ENCODE data around the gene ITPKB.
"Not testable (repeated sequence)": the region's sequence is repeated elsewhere in the genome, so short reads cannot be mapped to it uniquely, and the experiment has no call there.

Gene ITPKB

DNA sequence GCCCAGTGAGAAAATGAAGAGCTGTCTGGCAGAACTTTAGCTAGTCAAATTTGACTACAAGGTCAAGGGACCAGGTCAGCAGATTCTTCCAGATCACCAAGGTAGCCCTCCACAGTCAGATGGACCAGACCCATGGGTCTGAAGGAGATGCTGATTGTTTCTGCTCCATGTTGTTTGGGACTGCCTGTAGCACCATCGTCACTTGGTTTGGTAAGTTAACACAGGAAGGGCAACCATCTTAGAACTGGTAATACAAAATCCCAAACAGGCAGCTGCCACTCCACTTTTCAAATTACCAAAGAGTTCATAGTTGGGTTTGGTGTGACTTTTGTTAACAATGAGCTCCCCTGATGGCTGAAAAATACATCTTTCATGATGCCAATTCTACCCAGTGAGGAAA, 9.0 kb downstream of the ITPKB start:
- DNase-seq: no peak

GRCh38 chr1:226728448-226728847, 10.6 kb downstream of the ITPKB start:
- no peak for DNase-seq

DNA sequence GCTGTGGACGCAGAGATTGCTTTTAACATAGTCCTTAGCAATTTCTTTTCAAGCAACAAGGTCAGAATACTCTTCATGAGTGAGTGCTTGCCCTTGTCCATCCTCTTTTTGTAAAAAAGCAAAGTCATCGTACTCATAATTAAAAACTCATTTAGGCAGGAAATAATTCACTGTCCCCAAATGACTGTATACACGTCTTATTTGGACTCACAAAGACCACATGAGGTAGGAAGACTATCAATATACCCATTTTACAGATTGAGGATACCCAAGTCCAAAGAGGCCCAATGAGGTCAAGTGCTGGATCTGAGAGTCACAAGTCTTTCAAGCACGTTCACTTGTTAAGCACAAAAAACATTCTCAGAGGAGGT, 13.2 kb downstream of the ITPKB start:
- no peak for DNase-seq

- DNase-seq: no peak
Observed at GRCh38 chr1:226723657-226724532, 15.2 kb downstream of the ITPKB start.

GRCh38 chr1:226722901-226723656, 16.0 kb downstream of the ITPKB start:
- no peak for DNase-seq

DNA sequence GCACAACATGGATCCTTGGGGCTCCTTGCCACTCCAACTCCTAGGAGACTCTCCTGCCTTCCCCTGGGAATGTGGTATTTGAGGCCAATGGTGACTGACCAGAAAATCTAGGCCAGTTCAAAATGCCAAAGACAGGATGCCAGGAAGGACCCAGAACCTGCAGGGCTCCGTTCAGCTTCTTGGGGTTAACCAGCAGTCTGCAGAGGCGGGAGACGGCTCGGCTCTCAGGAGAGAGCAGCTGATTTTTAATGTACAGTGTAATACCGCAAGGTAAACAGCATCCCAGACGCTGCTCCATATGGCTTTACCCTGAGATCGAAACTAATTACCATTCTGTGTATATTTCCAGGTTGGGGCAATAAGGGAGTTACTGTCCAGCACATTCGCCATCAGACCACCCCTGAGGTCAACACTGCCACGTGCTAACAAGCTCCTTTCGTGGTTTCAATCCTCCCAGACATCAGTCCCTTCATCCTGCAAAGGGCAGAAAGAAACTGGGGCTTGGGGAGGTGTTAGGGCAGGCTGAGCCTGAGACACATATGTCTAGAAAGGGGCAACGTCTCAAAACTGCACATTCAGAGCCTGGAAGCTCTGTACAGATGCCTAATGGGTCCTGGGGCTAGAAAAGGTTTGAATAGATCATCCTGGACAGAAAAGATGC, 16.7 kb downstream of the ITPKB start:
- no peak for DNase-seq

GRCh38 chr1:226720574-226720973, 18.5 kb downstream of the ITPKB start:
- DNase-seq: not testable (repeated sequence)

- no peak for DNase-seq
Observed at GRCh38 chr1:226719596-226720387, 19.3 kb downstream of the ITPKB start.

- DNase-seq: no peak
Observed at GRCh38 chr1:226717256-226717909, 21.7 kb downstream of the ITPKB start.

- DNase-seq: no peak
Observed at GRCh38 chr1:226716577-226716976, 22.5 kb downstream of the ITPKB start.

DNA sequence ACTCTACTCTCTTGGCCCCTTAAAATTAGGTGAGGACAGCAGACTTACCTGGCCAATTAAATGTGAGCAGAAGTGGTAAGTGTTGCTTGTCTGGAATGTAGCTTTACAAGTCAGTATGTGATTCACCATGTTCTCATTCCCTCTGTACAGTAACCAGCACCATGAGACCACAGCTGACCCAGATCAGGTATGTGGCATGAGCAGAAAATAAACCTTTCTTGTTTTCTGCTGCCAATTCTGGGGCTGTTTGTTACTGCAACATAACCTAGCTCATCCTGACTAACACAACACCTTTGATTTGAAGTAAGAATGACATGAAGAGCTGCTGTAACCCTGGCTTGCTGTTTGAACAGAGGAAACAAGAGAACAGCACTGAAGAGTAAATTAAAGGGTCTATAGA, 24.9 kb downstream of the ITPKB start:
- DNase-seq: no peak

GRCh38 chr1:226712742-226713419, 26.2 kb downstream of the ITPKB start:
- DNase-seq: no peak

DNA sequence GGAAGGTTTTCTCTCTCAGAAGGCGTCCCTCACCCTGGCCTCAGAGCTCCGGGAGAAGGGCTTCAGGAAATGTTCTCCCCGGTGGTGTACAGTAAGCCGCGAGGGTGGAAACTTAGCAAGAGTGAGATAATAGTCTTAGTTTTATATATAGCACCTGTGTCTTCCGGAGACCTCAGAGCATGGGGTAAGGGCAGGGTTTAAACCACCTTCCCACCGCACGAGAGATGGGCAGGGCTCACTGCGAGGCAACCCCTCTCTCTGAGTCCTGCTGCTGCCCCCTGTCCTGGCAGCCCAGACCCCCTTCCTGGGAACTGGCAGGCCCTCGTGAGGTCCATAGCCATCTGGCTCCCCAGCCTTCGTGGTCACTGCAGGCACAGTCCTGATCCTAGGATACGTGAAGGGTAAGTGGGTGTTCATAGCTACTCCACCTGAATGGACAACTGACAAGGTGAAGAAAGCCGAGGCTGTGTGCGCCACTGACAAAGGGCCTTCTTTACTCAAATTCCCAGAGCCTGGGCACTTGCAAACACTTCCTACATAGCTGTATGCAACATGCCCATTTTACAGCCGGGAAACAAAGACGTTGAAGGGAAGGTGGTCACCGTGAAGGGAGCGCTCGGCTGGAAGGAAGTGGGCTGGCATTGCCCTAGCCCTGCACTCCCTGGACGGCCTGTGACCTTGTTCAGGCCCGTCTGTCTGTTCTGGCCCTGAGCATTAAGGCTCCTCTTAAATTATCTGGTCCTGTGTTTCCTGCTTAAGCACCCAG, 26.9 kb downstream of the ITPKB start:
- peak; percentile 68 for DNase-seq

- no peak for DNase-seq
Observed at GRCh38 chr1:226710501-226710900, 28.6 kb downstream of the ITPKB start.

DNA sequence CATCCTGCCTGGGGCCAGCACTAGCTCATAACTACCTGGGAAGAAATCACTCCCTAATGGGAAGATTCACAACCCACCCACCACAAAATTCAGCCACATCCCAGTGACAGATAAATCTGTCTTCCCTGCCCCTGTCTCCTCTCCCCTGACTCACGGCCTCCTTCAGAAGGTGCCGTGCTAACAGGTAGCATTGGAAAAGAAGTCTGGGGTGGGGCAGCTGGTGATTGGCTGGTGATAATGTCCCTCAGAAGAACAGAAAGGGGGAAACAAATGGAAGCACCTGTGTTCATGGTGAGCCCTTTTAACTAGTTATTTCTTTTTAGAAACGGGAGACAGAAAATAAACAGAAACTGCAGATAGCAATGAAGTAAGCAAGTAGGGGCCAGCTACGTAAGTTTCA, 29.1 kb downstream of the ITPKB start:
- DNase-seq: no peak

DNA sequence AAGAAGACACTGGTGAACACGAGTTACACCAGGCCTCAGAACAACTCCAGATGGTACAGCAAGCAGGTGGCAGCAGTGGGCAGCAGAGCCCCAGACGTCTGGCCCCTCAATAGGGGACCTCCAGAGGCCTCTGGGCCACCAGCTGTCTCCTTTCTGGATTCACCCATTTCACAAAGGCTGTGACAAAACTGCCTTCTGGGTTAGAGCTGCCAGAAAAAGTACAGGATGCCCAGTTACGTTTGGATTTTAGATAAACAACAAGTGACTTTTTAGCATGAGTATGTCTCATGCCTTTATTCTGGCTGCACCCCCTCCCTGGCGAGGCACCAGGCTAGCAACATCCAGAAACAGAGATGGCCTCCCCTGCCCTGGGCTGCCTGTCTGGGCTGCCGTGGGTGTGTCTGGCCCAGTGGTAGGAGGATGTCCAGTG, 30.1 kb downstream of the ITPKB start:
- no peak for DNase-seq

DNA sequence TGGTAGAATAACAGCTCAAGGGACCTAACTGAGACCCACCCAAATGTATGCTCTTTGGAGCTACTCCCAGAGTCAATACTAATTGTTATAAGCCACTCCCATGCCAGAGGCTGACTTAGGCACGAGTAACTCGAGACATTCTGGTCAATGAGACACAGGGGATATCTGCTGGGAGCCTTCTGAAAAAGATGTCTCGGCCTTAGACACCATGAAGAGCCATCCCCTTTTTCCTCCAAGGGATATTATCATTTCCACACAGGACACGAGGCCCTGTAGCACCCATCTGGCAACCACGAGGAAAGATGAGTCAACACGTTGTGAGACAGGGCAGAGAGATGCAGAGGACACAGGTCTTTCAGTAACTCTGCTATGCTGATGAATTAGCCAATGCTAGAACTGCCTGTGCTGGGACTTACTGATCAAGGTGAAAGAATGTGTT, 30.7 kb downstream of the ITPKB start:
- peak; percentile 60 for DNase-seq

DNA sequence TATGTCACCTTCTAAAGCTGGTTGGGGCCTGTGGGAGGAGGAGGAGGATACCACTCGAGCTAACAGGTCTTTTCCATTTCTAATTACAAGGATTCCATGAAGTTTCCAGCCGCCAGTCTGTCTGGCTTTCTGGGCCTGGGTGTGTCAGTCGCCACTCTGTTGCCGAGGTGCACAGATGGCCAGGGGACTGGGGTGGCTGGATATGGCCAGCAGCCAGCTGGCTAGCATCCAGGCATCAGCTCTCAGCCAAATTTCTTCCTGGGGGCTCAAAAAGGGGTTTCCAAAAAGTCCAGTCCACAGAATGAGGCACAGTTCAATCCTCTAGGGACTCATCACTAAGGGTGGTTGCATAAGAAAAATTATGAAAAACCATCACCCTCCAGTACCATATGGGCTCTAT, 32.4 kb downstream of the ITPKB start:
- DNase-seq: no peak

DNA sequence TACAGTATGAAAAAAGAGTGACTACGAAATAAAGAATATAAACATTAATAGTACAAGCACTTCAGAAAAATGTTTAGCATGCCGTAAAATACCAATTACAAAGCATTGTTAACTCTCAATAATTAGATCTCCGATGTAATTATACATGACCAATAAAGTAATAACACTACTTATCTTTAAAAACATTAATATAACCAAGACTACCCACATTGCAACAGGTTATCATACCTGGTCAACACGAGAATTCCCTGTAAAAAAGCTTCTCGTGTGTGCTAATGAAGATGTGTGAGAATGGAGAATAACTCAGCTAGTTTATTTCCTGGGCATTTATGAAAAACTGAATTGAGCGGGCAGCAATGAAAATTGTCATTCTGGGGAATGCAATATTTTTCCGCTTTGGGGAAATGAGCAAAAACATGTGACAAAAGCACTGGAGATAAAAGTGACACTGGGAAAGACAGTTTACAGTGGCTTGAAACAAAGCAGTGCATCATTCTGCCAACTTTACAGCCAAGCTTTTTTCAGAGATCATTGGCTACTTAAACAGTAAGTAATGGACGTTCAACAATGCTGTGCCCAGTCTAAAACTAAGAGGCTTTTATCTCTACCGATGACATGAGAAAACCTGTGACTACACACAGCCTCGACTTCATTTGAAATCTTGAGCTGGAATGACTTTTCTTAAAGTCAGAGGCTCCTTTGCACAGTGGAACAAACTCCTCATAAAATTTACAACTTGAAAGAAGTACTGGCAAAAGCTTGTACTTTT, 34.7 kb downstream of the ITPKB start:
- no peak for DNase-seq
